KMS-11 (cell line): ENCODE results near the gene C2orf69.

Source experiments
- H2AFZ ChIP-seq: fragments of 200-600 bp; sonication (generic); 2 replicates; pipeline ENCODE4 v1.6.1; 2016; ENCODE audit warnings: antibody characterized with exemption, mixed run types, low read depth
- H3K27ac ChIP-seq: fragments of 200-600 bp; sonication (generic); 2 replicates; pipeline ENCODE4 v1.6.1; 2016; ENCODE audit warnings: mild to moderate bottlenecking, mixed run types
- H3K27me3 ChIP-seq: fragments of 200-600 bp; sonication (generic); 2 replicates; pipeline ENCODE4 v1.6.1; 2017; ENCODE audit warnings: mild to moderate bottlenecking, low read depth, mixed run types, moderate library complexity; ENCODE audit not compliant: insufficient read depth
- H3K36me3 ChIP-seq: fragments of 200-600 bp; sonication (generic); 2 replicates; pipeline ENCODE4 v1.6.1; 2017; ENCODE audit warnings: mild to moderate bottlenecking, mixed run types; ENCODE audit not compliant: insufficient read depth
- H3K4me1 ChIP-seq: fragments of 200-600 bp; sonication (generic); 2 replicates; pipeline ENCODE4 v1.6.1; 2016; ENCODE audit warnings: mild to moderate bottlenecking, low read depth, mixed run types; ENCODE audit not compliant: poor library complexity, severe bottlenecking
- H3K4me2 ChIP-seq: fragments of 200-600 bp; sonication (generic); 2 replicates; pipeline ENCODE4 v1.7.0; 2016; ENCODE audit warnings: mild to moderate bottlenecking, mixed run types
- H3K4me3 ChIP-seq: fragments of 200-600 bp; sonication (generic); IDR thresholded peaks from 2 replicates; pipeline ENCODE4 v1.6.1; 2017; ENCODE audit warnings: low read depth, low read length, mixed read lengths; ENCODE audit not compliant: insufficient read depth
- H3K79me2 ChIP-seq: fragments of 200-600 bp; sonication (generic); 2 replicates; pipeline ENCODE4 v1.6.1; 2016; ENCODE audit warnings: low read depth, mixed run types; ENCODE audit not compliant: insufficient read depth
- H3K9ac ChIP-seq: fragments of 200-600 bp; sonication (generic); 2 replicates; pipeline ENCODE4 v1.6.1; 2016; ENCODE audit warnings: mild to moderate bottlenecking, mixed run types
- H4K20me1 ChIP-seq: fragments of 200-600 bp; sonication (generic); 2 replicates; pipeline ENCODE4 v1.6.1; 2016; ENCODE audit warnings: mild to moderate bottlenecking, mixed run types; ENCODE audit not compliant: insufficient read depth
- CTCF ChIP-seq: fragments of 200-600 bp; sonication (generic); conservative IDR thresholded peaks from 2 replicates; pipeline ENCODE4 v1.6.1; 2017; ENCODE audit warnings: low read depth, mild to moderate bottlenecking, antibody characterized with exemption, low read length, moderate library complexity, mixed read lengths

Gene C2orf69

GRCh38 chr2:199869227-199869541, 41.9 kb upstream of the C2orf69 start:
- Histone ChIP-seq H3K79me2 (no peaks in the 10 kb centered on the region), H3K4me1 (peaks cover 43% of the 10 kb centered on the region), H3K36me3 (no peaks in the 10 kb centered on the region), H3K4me2 (peak overlapping the region; percentile 57), H3K27ac (peak overlapping the region; percentile 28; the same call in 1 of the 2 replicates), H3K27me3 (no peaks in the 10 kb centered on the region), H4K20me1 (no peaks in the 10 kb centered on the region), H3K9ac (no peak overlapping the region), H2AFZ (peak overlapping the region; percentile 4; the same call in 1 of the 2 replicates), H3K4me3 (no peak overlapping the region)
- TF ChIP-seq CTCF: no peak

GRCh38 chr2:199869653-199870052, 41.4 kb upstream of the C2orf69 start:
- Histone ChIP-seq H3K4me2 (no peak overlapping the region), H2AFZ (no peak overlapping the region), H3K27ac (no peak overlapping the region), H3K79me2 (no peaks in the 10 kb centered on the region), H3K27me3 (no peaks in the 10 kb centered on the region), H3K36me3 (no peaks in the 10 kb centered on the region), H3K4me1 (peaks cover 43% of the 10 kb centered on the region), H4K20me1 (no peaks in the 10 kb centered on the region), H3K4me3 (no peak overlapping the region), H3K9ac (no peak overlapping the region)
- no peak for TF ChIP-seq CTCF

- Histone ChIP-seq H3K4me3 (no peak overlapping the region), H4K20me1 (no peaks in the 10 kb centered on the region), H3K4me1 (peaks cover 43% of the 10 kb centered on the region), H3K4me2 (no peak overlapping the region), H3K79me2 (no peaks in the 10 kb centered on the region), H3K27me3 (no peaks in the 10 kb centered on the region), H2AFZ (no peak overlapping the region), H3K27ac (no peak overlapping the region), H3K36me3 (no peaks in the 10 kb centered on the region), H3K9ac (no peak overlapping the region)
- no peak for TF ChIP-seq CTCF
Observed at GRCh38 chr2:199870581-199870980, 40.5 kb upstream of the C2orf69 start.

GRCh38 chr2:199874209-199874608, 36.9 kb upstream of the C2orf69 start:
- Histone ChIP-seq H3K27me3 (no peaks in the 10 kb centered on the region), H3K9ac (no peak overlapping the region), H3K4me2 (no peak overlapping the region), H4K20me1 (no peaks in the 10 kb centered on the region), H3K79me2 (no peaks in the 10 kb centered on the region), H3K4me3 (no peak overlapping the region), H3K4me1 (peaks cover 23% of the 10 kb centered on the region), H3K27ac (no peak overlapping the region), H2AFZ (no peak overlapping the region), H3K36me3 (no peaks in the 10 kb centered on the region)
- no peak for TF ChIP-seq CTCF

- Histone ChIP-seq H3K36me3 (no peaks in the 10 kb centered on the region), H3K27me3 (no peaks in the 10 kb centered on the region), H3K4me1 (peaks cover 11% of the 10 kb centered on the region), H2AFZ (no peak overlapping the region), H3K4me2 (no peak overlapping the region), H4K20me1 (no peaks in the 10 kb centered on the region), H3K27ac (no peak overlapping the region), H3K79me2 (no peaks in the 10 kb centered on the region), H3K4me3 (no peak overlapping the region), H3K9ac (no peak overlapping the region)
- no peak for TF ChIP-seq CTCF
Observed at GRCh38 chr2:199875400-199875799, 35.7 kb upstream of the C2orf69 start.
